H1 (cell line): ENCODE measurements around the gene RPS6KA5. TPM values are rescaled to one million over a fixed set of nuclear protein-coding genes. Genes with fewer than 3 reads are reported as not detected.

ENCODE experiments used
- CTCF ChIA-PET: fragments of 300-600 bp; sonication (Branson Sonifier 250); formaldehyde crosslinking; loops from one replicate; lab custom pipeline; 2021; ENCODE audit not compliant: partially characterized antibody; lab: Charles Lee
- POLR2A ChIA-PET: fragments of 300-600 bp; sonication (Branson Sonifier 250); formaldehyde crosslinking; loops from one replicate; lab custom pipeline; 2021; ENCODE audit warnings: inconsistent platforms; ENCODE audit not compliant: partially characterized antibody; lab: Charles Lee
- DNase-seq, 2 experiments: peaks; one replicate each; pipeline versions ENCODE4 v3.0.0 to v3.0.0-alpha.2; 2010 to 2022; ENCODE audit warnings: low spot score in 2 of 2, low read depth in 1 of 2, mixed read lengths in 1 of 2
- FAIRE-seq: peaks from 2 replicates; lab custom pipeline; 2011; peaks lifted over from hg19 to GRCh38; lab: Jason Lieb, UNC
- H2AFZ ChIP-seq: 2 replicates; pipeline ENCODE4 v1.8.1; 2012; ENCODE audit warnings: low read length, inconsistent platforms
- H2AK5ac ChIP-seq: 2 replicates; pipeline ENCODE4 v1.6.1; 2013; ENCODE audit warnings: low read depth, low read length
- H2BK120ac ChIP-seq: replicated peaks from 2 replicates; pipeline ENCODE3; 2013; ENCODE audit warnings: low read depth, low read length, inconsistent platforms
- H2BK12ac ChIP-seq: 2 replicates; pipeline ENCODE4 v1.6.1; 2013; ENCODE audit warnings: low read depth, low read length
- H2BK15ac ChIP-seq: 2 replicates; pipeline ENCODE4 v1.6.1; 2013; ENCODE audit warnings: low read length
- H2BK20ac ChIP-seq: 2 replicates; pipeline ENCODE4 v1.6.1; 2013; ENCODE audit warnings: low read length
- H2BK5ac ChIP-seq: 2 replicates; pipeline ENCODE4 v1.6.1; 2013; ENCODE audit warnings: low read depth, low read length
- H3K14ac ChIP-seq: 2 replicates; pipeline ENCODE4 v1.6.1; 2013; ENCODE audit warnings: inconsistent platforms; ENCODE audit not compliant: insufficient read length
- H3K18ac ChIP-seq: 2 replicates; pipeline ENCODE4 v1.6.1; 2013; ENCODE audit warnings: low read length; ENCODE audit errors: extremely low read depth
- H3K23ac ChIP-seq: 2 replicates; pipeline ENCODE4 v1.6.1; 2013; ENCODE audit warnings: inconsistent platforms; ENCODE audit not compliant: insufficient read length
- H3K23me2 ChIP-seq: 2 replicates; pipeline ENCODE4 v1.6.1; 2013; ENCODE audit warnings: low read depth, low read length
- H3K27ac ChIP-seq: 2 replicates; pipeline ENCODE4 v1.6.1; 2011; ENCODE audit warnings: low read depth, low read length, inconsistent platforms
- H3K27me3 ChIP-seq, 4 experiments: replicated peaks in 1 of 4; 1 replicate in 1 of 4; 2 replicates in 3 of 4; pipeline versions ENCODE4 v1.6.1 to v1.8.1; 2011 to 2013; ENCODE audit warnings: low read length in 3 of 4, mild to moderate bottlenecking in 3 of 4, inconsistent platforms in 2 of 4, mixed read lengths in 2 of 4, moderate library complexity in 1 of 4; ENCODE audit not compliant: control insufficient read depth in 3 of 4, insufficient read depth in 3 of 4; ENCODE audit errors: extremely low read depth in 1 of 4
- H3K36me3 ChIP-seq, 4 experiments: 2 replicates each; pipeline versions ENCODE4 v1.6.1 to v1.8.1; 2011 to 2013; ENCODE audit warnings: mild to moderate bottlenecking in 4 of 4, low read length in 3 of 4, moderate library complexity in 2 of 4, control low read depth in 1 of 4, inconsistent platforms in 1 of 4; ENCODE audit not compliant: insufficient read depth in 4 of 4, control insufficient read depth in 2 of 4
- H3K4ac ChIP-seq: replicated peaks from 2 replicates; pipeline ENCODE3; 2013; ENCODE audit warnings: low read length, low read depth, mixed read lengths, inconsistent platforms; ENCODE audit not compliant: insufficient read length
- H3K4me1 ChIP-seq, 4 experiments: replicated peaks in 1 of 4; 1 replicate in 1 of 4; 2 replicates in 3 of 4; pipeline versions ENCODE4 v1.6.1 to v1.8.1; 2011 to 2013; ENCODE audit warnings: low read length in 3 of 4, inconsistent platforms in 2 of 4, mixed read lengths in 1 of 4; ENCODE audit not compliant: insufficient read depth in 4 of 4, control insufficient read depth in 3 of 4
- H3K4me2 ChIP-seq, 2 experiments: 2 replicates each; pipeline versions ENCODE4 v1.6.1 to v1.8.1; 2011 to 2013; ENCODE audit warnings: low read depth in 2 of 2, low read length in 2 of 2, control low read depth in 1 of 2, inconsistent platforms in 1 of 2, mild to moderate bottlenecking in 1 of 2; ENCODE audit not compliant: insufficient read depth in 1 of 2
- H3K4me3 ChIP-seq, 4 experiments: fragments of 200-600, 300-600 bp in 1 of 4; sonication (generic), shearing (Covaris generic), sonication (Bioruptor Twin) in 1 of 4; 2 replicates each; pipeline versions ENCODE4 v1.5.1 to v1.8.1; 2011 to 2016; ENCODE audit warnings: low read length in 4 of 4, low read depth in 3 of 4, control low read depth in 2 of 4, inconsistent platforms in 2 of 4, mild to moderate bottlenecking in 2 of 4, mixed read lengths in 1 of 4, moderate library complexity in 1 of 4; ENCODE audit not compliant: insufficient read depth in 2 of 4; ENCODE audit errors: extremely low read depth in 1 of 4
- H3K56ac ChIP-seq: replicated peaks from 2 replicates; pipeline ENCODE3; 2013; ENCODE audit warnings: low read depth, mild to moderate bottlenecking, mixed read lengths, low read length, inconsistent platforms; ENCODE audit not compliant: insufficient read length
- H3K79me1 ChIP-seq: 2 replicates; pipeline ENCODE4 v1.6.1; 2013; ENCODE audit warnings: low read depth, low read length, control low read depth
- H3K79me2 ChIP-seq, 2 experiments: 2 replicates each; pipeline versions ENCODE4 v1.6.1 to v1.8.1; 2012 to 2013; ENCODE audit warnings: low read length in 2 of 2, mild to moderate bottlenecking in 2 of 2, inconsistent platforms in 1 of 2; ENCODE audit not compliant: insufficient read depth in 2 of 2, control insufficient read depth in 1 of 2
- H3K9ac ChIP-seq, 4 experiments: replicated peaks in 1 of 4; 1 replicate in 1 of 4; 2 replicates in 3 of 4; pipeline versions ENCODE4 v1.6.1 to v1.8.1; 2011 to 2013; ENCODE audit warnings: low read depth in 3 of 4, low read length in 3 of 4, control low read depth in 2 of 4, mild to moderate bottlenecking in 2 of 4, moderate library complexity in 2 of 4, inconsistent platforms in 1 of 4; ENCODE audit errors: extremely low read depth in 1 of 4
- H3K9me3 ChIP-seq, 2 experiments: 2 replicates each; pipeline versions ENCODE4 v1.6.1 to v1.8.1; 2012 to 2013; ENCODE audit warnings: mild to moderate bottlenecking in 2 of 2, moderate library complexity in 2 of 2, control low read depth in 1 of 2, inconsistent platforms in 1 of 2, low read depth in 1 of 2, low read length in 1 of 2, mixed read lengths in 1 of 2; ENCODE audit not compliant: insufficient read depth in 2 of 2
- H4K20me1 ChIP-seq, 2 experiments: replicated peaks in 1 of 2; 2 replicates each; pipeline versions ENCODE3 to v1.8.1; 2011 to 2013; ENCODE audit warnings: inconsistent platforms in 2 of 2, low read length in 2 of 2, mild to moderate bottlenecking in 1 of 2; ENCODE audit not compliant: insufficient read depth in 2 of 2, control insufficient read depth in 1 of 2
- H4K5ac ChIP-seq: 2 replicates; pipeline ENCODE4 v1.6.1; 2013; ENCODE audit warnings: low read length, low read depth, mixed read lengths, inconsistent platforms; ENCODE audit not compliant: insufficient read length
- H4K8ac ChIP-seq: 2 replicates; pipeline ENCODE4 v1.8.0; 2013; ENCODE audit warnings: mild to moderate bottlenecking, moderate library complexity, low read length, inconsistent platforms; ENCODE audit not compliant: insufficient read depth; ENCODE audit errors: extremely low read depth
- H4K91ac ChIP-seq: replicated peaks from 2 replicates; pipeline ENCODE3; 2013; ENCODE audit warnings: low read length, mixed read lengths, inconsistent platforms; ENCODE audit not compliant: insufficient read length
- SIN3A ChIP-seq, 2 experiments: IDR thresholded peaks in 1 of 2; conservative IDR thresholded peaks in 1 of 2; 2 replicates each; pipeline ENCODE4 v1.6.1; 2011 to 2012; ENCODE audit warnings: low read length in 2 of 2, improper control_type of control experiment in 1 of 2, low read depth in 1 of 2, mild to moderate bottlenecking in 1 of 2
- SP1 ChIP-seq: IDR thresholded peaks from 2 replicates; pipeline ENCODE4 v1.6.1; 2011; ENCODE audit warnings: low read depth, low read length
- TCF12 ChIP-seq: IDR thresholded peaks from 2 replicates; pipeline ENCODE4 v1.6.1; 2011; ENCODE audit warnings: low read depth, mild to moderate bottlenecking, low read length
- WGBS, 2 experiments: shearing (Covaris generic) in 1 of 2; methylation state at CpG; one replicate each; pipeline versions ENCODE4 v1.1.6 to v1.1.7; 2013 to 2015; ENCODE audit warnings: low lambda C conversion rate in 2 of 2, mixed read lengths in 2 of 2, inconsistent platforms in 1 of 2, low coverage in 1 of 2, missing lambda C conversion rate in 1 of 2; ENCODE audit not compliant: insufficient replicate concordance in 2 of 2, insufficient coverage in 1 of 2, insufficient read length in 1 of 2; ENCODE audit errors: extremely low coverage in 1 of 2, missing lambda C conversion rate in 1 of 2; 5-methylcytosine and 5-hydroxymethylcytosine counted together
- polyA plus RNA-seq, 7 experiments: library from polyadenylated mRNA; depleted of rRNA in 3 of 7; stranded (reverse) in 5 of 7; unstranded in 2 of 7; fragments of >200 nt in 5 of 7; fragments of 200-250 nt in 2 of 7; gene quantifications; 1 replicate in 5 of 7; 2 replicates in 1 of 7; 4 replicates in 1 of 7; pipeline versions ENCODE4 v1.2.1 to v1.2.3, GENCODE V29; 2011 to 2013; ENCODE audit warnings: missing spikeins in 2 of 7, mixed read lengths in 2 of 7
- total RNA-seq: library from RNA; stranded (reverse); fragmentation: NEBNext Ultra II Directional; extraction: Animal tissue kit (Norgen Biotek cat#: 25700); gene quantifications from 2 replicates; pipeline ENCODE4 v1.2.1, GENCODE V29; 2021

The RPS6KA5 gene
- total and polyA plus RNA-seq, 2 of the 8 experiments (the other 6 are each of a cell fraction or from before 2014, with no cell fraction given) = 0.85 to 3.1 TPM

- no peaks in the 10 kb centered on the region for H3K27me3 ChIP-seq
- H3K36me3 ChIP-seq = no peaks in the 10 kb centered on the region
- ChIA-PET POLR2A (no interaction called here), CTCF (no interaction called here)
- DNase-seq (no peak), FAIRE-seq (no peak)
- H4K8ac ChIP-seq = no peak overlapping the region
- no peak overlapping the region for H2BK120ac ChIP-seq
- H3K9me3 ChIP-seq = no peaks in the 10 kb centered on the region
- WGBS, 2 experiments = 93% methylated on average over 7 of the region's 7 CpGs; no CpG with 5 or more reads in 1 of the 2 experiments
- H2BK20ac ChIP-seq = no peak overlapping the region
- H2BK12ac ChIP-seq = no peak overlapping the region
- H2AK5ac ChIP-seq = no peak overlapping the region
- H3K14ac ChIP-seq = no peak overlapping the region
- no peak overlapping the region for H2AFZ ChIP-seq
- no peak overlapping the region for H3K4ac ChIP-seq
- no peak overlapping the region for H3K18ac ChIP-seq
- H4K5ac ChIP-seq = no peak overlapping the region
- no peak overlapping the region for H3K23ac ChIP-seq
- no peaks in the 10 kb centered on the region for H4K20me1 ChIP-seq
- H3K9ac ChIP-seq = no peak overlapping the region
- no peak overlapping the region for H3K56ac ChIP-seq
- peaks cover 3 to 16% (median 5%) of the 10 kb centered on the region in 4 experiments; a peak in 6 of 7 replicates for H3K4me1 ChIP-seq
- no peaks in the 10 kb centered on the region for H3K79me1 ChIP-seq
- peak overlapping the region; percentile 3 for H4K91ac ChIP-seq
- H3K79me2 ChIP-seq = no peaks in the 10 kb centered on the region
- TF ChIP-seq SP1 (no peak), SIN3A (conservative IDR thresholded peaks at IDR 0.05 in 1 of 2, IDR thresholded peaks at IDR 0.05 in 1 of 2; ENCODE audit: low read depth in 1 of 2, low read length in 2 of 2) (no peak), TCF12 (no peak)
- H2BK15ac ChIP-seq = no peak overlapping the region
- H3K4me3 ChIP-seq = no peak overlapping the region
- peak overlapping the region; percentile 71; the same call in 1 of the 2 replicates for H2BK5ac ChIP-seq
- no peak overlapping the region for H3K4me2 ChIP-seq
- no peak overlapping the region for H3K27ac ChIP-seq
- peaks cover 2% of the 10 kb centered on the region; the same call in 1 of the 2 replicates for H3K23me2 ChIP-seq
Measured at GRCh38 chr14:91108941-91109611, 48.6 kb upstream of the RPS6KA5 start.
